Left forelimb (tissue), 1 donor: ENCODE data around the gene NAXD.
"Not testable (repeated sequence)": the region's sequence is repeated elsewhere in the genome, so short reads cannot be mapped to it uniquely, and the experiment has no call there.

Experiments used
- DNase-seq: peaks from one replicate; pipeline ENCODE4 v3.0.0-alpha.2; 2018; ENCODE audit warnings: low spot score

Gene NAXD

GRCh38 chr13:110628477-110628793 is 13.1 kb downstream of the NAXD start:
- DNase-seq, result no peak

GRCh38 chr13:110628952-110629701 is 13.8 kb downstream of the NAXD start:
- DNase-seq, result no peak

- no peak for DNase-seq
These were observed 14.4 kb downstream of the NAXD start for GRCh38 chr13:110629735-110630134.

- no peak for DNase-seq
These were observed 15.3 kb downstream of the NAXD start for GRCh38 chr13:110630566-110631119.

GRCh38 chr13:110632255-110632654 is 16.9 kb downstream of the NAXD start:
- DNase-seq, result not testable (repeated sequence)

GRCh38 chr13:110633776-110634175 is 18.4 kb downstream of the NAXD start:
- DNase-seq, result no peak

GRCh38 chr13:110634558-110634957 is 19.2 kb downstream of the NAXD start:
- DNase-seq, result no peak

- no peak for DNase-seq
These were observed 20.2 kb downstream of the NAXD start for GRCh38 chr13:110635405-110636002.

GRCh38 chr13:110636053-110636475 is 20.7 kb downstream of the NAXD start:
- DNase-seq, result no peak

DNA sequence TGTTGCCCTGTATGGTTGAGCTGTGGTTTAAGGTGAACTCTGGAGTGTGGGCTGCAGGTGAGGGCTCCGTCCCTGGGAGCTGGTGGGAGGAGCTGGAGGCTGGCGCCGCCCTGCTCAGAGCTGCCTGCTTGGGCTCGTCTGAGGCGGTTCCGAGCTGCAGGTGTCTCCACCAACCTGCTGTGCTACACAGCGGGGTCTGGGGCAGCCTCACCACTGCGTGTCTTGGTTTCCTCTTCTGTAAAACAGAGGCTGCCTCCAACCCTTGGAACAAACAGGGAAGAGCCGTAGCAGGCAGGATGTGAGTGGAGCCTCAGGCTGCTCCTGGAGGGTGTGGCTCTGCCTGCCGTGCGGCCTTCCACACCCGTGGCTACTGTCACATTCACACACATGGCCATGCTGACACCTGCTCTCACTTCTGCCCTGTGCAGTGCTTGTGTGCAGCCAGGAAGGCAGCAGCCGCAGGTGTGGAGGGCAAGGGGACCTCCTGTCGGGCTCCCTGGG is 21.4 kb downstream of the NAXD start:
- no peak for DNase-seq

DNA sequence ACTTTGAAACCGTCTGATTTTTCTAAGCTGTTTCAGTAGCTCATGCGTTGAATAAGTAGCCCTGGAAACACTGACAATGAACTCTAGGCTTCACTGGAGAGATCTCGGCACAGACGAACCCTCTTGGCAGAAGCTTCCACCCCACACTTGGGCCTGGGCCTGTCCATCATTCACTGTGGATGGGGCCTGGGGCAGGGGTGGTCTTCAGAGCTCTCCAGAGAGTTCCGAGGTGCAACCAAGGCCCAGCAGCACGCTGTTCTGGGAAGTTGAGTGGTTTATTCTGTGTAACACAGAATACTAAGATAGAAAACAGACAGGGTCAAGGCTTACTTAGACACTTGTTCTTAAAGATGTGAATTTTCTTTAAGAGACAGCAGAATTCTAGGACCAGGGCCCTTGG is 21.9 kb downstream of the NAXD start:
- DNase-seq, result no peak

GRCh38 chr13:110637747-110638146 is 22.4 kb downstream of the NAXD start:
- DNase-seq, result no peak

DNA sequence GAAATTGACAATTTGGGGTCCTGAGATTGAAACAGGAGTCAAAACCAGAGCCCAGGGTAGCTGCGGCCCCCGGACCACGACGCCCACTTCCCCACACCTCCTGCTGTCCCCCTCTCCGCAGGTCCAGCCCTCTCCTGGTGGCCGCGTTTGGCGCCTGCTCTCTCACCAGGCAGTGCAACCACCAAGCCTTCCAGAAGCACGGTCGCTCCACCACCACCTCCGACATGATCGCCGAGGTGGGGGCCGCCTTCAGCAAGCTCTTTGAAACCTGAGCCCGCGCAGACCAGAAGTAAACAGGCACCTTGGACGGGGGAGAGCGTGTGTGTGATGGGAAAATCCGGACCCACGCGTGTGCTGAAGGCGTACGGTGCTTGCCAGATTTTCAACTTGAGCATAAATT is 22.9 kb downstream of the NAXD start:
- DNase-seq, result no peak

DNA sequence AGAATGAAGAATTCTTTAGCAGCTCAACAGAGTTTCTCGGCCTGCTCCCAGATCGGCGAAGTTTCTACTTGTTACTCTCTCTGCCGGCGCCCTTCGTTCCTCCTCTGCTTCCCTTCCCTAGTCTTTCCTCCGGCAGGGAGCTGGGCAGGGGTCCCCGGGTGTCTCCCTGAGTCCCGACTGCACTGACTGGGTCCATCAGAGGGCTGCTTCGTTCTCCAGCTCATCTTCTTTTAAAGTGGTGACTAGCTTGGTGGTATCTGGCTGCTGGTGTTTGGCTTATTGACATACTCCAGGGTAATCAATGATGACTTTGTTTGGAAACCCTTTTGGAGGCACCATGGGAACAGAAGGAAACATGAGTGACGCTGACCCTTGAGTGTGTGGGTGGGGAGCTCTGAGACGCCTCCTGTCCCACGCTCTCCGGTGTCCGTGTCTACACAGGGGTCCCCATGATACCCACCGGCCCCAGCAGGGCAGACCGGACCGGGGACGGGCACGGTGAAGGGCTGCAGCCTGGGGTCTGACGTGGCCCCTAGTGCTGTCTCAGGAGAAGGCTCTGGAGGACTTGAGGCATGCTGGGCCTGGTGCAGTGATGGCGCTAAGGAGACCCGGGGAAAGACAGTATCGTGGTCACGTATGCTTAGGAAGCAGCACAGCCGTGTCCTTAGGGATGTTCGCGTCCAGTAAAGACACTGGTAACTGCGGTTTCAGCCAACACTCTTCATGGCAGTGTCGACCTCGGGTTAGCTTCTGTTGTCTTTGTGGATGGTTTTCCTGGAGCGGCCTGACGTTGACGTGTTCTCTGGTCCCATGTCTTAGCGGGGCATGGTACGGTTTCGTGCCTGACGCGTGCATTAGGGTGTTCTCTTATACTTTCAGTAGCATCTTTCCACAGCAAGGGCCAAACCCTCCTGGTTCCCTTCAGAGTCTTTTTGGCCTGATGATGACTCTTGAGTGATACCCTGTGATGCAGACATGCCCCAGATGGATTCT is 23.8 kb downstream of the NAXD start:
- DNase-seq, result no peak

- DNase-seq, result no peak
These were observed 24.6 kb downstream of the NAXD start for GRCh38 chr13:110639935-110640334.

- no peak for DNase-seq
These were observed 25.3 kb downstream of the NAXD start for GRCh38 chr13:110640591-110641029.

DNA sequence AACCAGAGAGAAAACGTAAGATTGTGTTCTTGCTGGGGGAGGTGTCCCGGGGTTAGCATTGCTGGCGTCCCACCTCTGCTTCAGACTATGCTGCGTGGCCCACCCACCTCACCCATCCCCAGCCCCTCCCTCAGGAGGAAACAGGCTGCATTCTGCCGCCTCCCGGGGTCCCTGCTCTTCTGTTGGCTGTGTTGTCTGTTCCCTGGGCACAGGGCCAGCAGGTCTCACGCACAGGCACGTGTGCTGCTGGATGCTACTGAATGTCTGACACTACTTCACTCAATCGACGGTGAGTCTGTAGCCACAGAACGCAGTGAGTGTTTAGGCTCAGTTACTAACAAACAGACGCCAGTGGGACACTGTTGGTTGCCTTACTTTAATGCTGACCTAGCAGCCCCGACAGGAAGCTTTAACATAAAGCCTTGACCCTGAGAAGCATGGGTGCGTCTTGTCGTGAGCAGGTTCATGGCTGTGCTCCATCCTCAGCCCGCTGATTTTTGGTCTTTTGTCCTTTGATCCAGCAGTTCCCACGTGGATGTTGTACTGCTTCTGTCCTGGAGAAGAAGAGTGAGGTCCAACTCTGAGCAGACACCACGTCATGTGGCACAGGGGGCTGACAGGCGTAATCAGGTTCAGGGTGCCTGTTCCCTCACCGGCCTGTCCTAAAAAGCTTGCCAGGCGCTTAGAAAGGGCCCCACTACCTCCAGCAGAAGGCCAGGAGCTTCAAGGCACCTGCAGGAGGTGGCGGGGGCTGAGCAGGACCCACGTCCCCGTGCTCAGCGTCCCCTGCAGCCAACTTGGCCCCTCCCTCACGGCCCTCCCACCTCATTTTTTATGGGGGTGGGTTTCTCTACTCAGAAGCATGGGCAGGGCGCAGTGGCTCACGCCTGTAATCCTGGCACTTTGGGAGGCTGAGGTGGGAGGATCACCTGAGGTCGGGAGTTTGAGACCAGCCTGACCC is 26.0 kb downstream of the NAXD start:
- DNase-seq, result no peak

- no peak for DNase-seq
These were observed 27.1 kb downstream of the NAXD start for GRCh38 chr13:110642291-110642981.

DNA sequence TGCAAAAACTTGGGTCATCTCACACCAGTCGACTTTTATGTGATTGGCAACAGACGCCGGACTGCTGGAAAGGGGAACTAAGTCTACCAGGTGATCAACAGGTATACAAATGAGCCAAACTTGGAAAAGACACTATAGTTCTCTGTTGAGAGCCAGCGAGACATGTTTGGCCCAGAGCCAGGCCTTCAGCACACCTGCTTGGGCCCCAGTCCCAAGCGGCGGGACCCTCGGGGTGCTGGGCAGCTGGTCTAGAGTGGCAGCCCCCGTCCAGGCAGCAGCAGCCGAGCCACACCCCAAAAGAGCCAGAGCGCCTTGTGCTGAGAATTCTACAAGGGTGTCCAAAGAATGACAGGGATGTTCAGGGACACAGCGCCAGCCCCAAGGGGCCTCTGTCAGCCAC is 28.0 kb downstream of the NAXD start:
- DNase-seq, result no peak

GRCh38 chr13:110643768-110644421 is 28.6 kb downstream of the NAXD start:
- DNase-seq, result no peak
